Neural cell (in vitro differentiated cells): Measurements from ENCODE around the gene PSMB10. TPM values are rescaled to one million over a fixed set of nuclear protein-coding genes. Genes with fewer than 3 reads are reported as not detected.

Source experiments
- H2AFZ ChIP-seq: fragments of 200-600, 300-800 bp; sonication (generic), shearing (Covaris generic); 2 replicates; pipeline ENCODE4 v1.6.0; 2014; ENCODE audit warnings: low read depth, mild to moderate bottlenecking, antibody characterized with exemption, low read length, moderate library complexity
- H3F3A ChIP-seq: fragments of 200-600 bp; shearing (Covaris generic); 2 replicates; pipeline ENCODE4 v1.6.1; 2016; ENCODE audit warnings: mild to moderate bottlenecking, moderate library complexity, mixed read lengths, antibody characterized with exemption, low read length; ENCODE audit not compliant: insufficient read depth, poor library complexity, severe bottlenecking
- H3K27ac ChIP-seq: fragments of 200-600, 300-800 bp; sonication (generic), shearing (Covaris generic); 2 replicates; pipeline ENCODE4 v1.5.1; 2014; ENCODE audit warnings: mild to moderate bottlenecking, low read length, moderate library complexity
- H3K27me3 ChIP-seq: fragments of 300-800, 200-600 bp; sonication (generic), shearing (Covaris generic); 2 replicates; pipeline ENCODE4 v1.6.0; 2014; ENCODE audit warnings: mild to moderate bottlenecking, low read depth, low read length, moderate library complexity; ENCODE audit not compliant: insufficient read depth
- H3K36me3 ChIP-seq: fragments of 300-800, 200-600 bp; sonication (generic), shearing (Covaris generic); 2 replicates; pipeline ENCODE4 v1.5.1; 2014; ENCODE audit warnings: mild to moderate bottlenecking, antibody characterized with exemption, low read length, moderate library complexity; ENCODE audit not compliant: insufficient read depth
- H3K4me2 ChIP-seq: fragments of 300-800, 200-600 bp; sonication (generic), shearing (Covaris generic); 2 replicates; pipeline ENCODE4 v1.6.0; 2014; ENCODE audit warnings: mild to moderate bottlenecking, low read length
- H3K4me3 ChIP-seq: fragments of 300-800, 200-600 bp; sonication (generic), shearing (Covaris generic); 2 replicates; pipeline ENCODE4 v1.5.1; 2014; ENCODE audit warnings: mild to moderate bottlenecking, low read length, moderate library complexity
- H3K79me2 ChIP-seq: fragments of 200-600 bp; shearing (Covaris generic); replicated peaks from 2 replicates; pipeline ENCODE4 v1.6.0; 2014; ENCODE audit warnings: mild to moderate bottlenecking, low read length, moderate library complexity; ENCODE audit not compliant: insufficient read depth
- H3K9ac ChIP-seq: fragments of 300-800, 200-600 bp; sonication (generic), shearing (Covaris generic); 2 replicates; pipeline ENCODE4 v1.6.1; 2016; ENCODE audit warnings: mild to moderate bottlenecking, low read length, mixed read lengths
- H3K9me2 ChIP-seq: fragments of 200-600 bp; shearing (Covaris generic); 2 replicates; pipeline ENCODE4 v1.6.1; 2016; ENCODE audit warnings: mild to moderate bottlenecking, low read length, mixed read lengths; ENCODE audit not compliant: insufficient read depth
- H3K9me3 ChIP-seq: fragments of 200-600, 300-800 bp; sonication (generic), shearing (Covaris generic); 2 replicates; pipeline ENCODE4 v1.6.1; 2016; ENCODE audit warnings: mild to moderate bottlenecking, mixed run types, low read length, moderate library complexity, mixed read lengths
- H4K20me1 ChIP-seq: fragments of 200-600 bp; shearing (Covaris generic); 2 replicates; pipeline ENCODE4 v1.6.1; 2016; ENCODE audit warnings: mild to moderate bottlenecking, mixed run types; ENCODE audit not compliant: insufficient read depth
- EP300 ChIP-seq: fragments of 450-650 bp; conservative IDR thresholded peaks from 2 replicates; pipeline ENCODE4 v1.6.1; 2014; ENCODE audit warnings: antibody characterized with exemption, mild to moderate bottlenecking, moderate library complexity; ENCODE audit not compliant: poor library complexity, severe bottlenecking
- EZH2 ChIP-seq: fragments of 200-600, 300-800 bp; shearing (Covaris generic), sonication (generic); IDR thresholded peaks from 2 replicates; pipeline ENCODE4 v1.6.1; 2014; ENCODE audit warnings: antibody characterized with exemption, low read length, borderline replicate concordance, mild to moderate bottlenecking; ENCODE audit not compliant: insufficient read depth, poor library complexity, severe bottlenecking
- MXI1 ChIP-seq: fragments of 450-650 bp; conservative IDR thresholded peaks from 2 replicates; pipeline ENCODE4 v1.6.1; 2014; ENCODE audit warnings: antibody characterized with exemption, mild to moderate bottlenecking; ENCODE audit not compliant: poor library complexity, severe bottlenecking
- POLR2AphosphoS5 ChIP-seq: IDR thresholded peaks from 2 replicates; pipeline ENCODE4 v1.6.1; 2012
- RAD21 ChIP-seq: fragments of 450-650 bp; conservative IDR thresholded peaks from 2 replicates; pipeline ENCODE4 v1.6.1; 2014; ENCODE audit warnings: antibody characterized with exemption, mild to moderate bottlenecking, moderate library complexity
- SMC3 ChIP-seq: fragments of 450-650 bp; conservative IDR thresholded peaks from 2 replicates; pipeline ENCODE4 v1.6.1; 2014; ENCODE audit warnings: antibody characterized with exemption, mild to moderate bottlenecking, moderate library complexity; ENCODE audit not compliant: poor library complexity
- TAF1 ChIP-seq: IDR thresholded peaks from 2 replicates; pipeline ENCODE4 v1.6.1; 2012; ENCODE audit warnings: low read depth
- polyA plus RNA-seq: library from polyadenylated mRNA; depleted of rRNA; stranded (reverse); fragments of >200 nt; gene quantifications from 2 replicates; pipeline ENCODE4 v1.2.3, GENCODE V29; 2014
- TF ChIP-seq, protein P1 (sequence below): fragments of 450-650 bp; IDR thresholded peaks from 2 replicates; pipeline ENCODE4 v1.5.1; 2014; ENCODE audit warnings: antibody characterized with exemption, mild to moderate bottlenecking, moderate library complexity; ENCODE audit not compliant: poor library complexity, severe bottlenecking
- TF ChIP-seq, protein P2 (sequence below): IDR thresholded peaks from 2 replicates; pipeline ENCODE4 v1.6.1; 2012; ENCODE audit warnings: borderline replicate concordance

PSMB10 gene
- polyA plus RNA-seq, 1 donor from 2014 or later, result 46.4 TPM

DNA sequence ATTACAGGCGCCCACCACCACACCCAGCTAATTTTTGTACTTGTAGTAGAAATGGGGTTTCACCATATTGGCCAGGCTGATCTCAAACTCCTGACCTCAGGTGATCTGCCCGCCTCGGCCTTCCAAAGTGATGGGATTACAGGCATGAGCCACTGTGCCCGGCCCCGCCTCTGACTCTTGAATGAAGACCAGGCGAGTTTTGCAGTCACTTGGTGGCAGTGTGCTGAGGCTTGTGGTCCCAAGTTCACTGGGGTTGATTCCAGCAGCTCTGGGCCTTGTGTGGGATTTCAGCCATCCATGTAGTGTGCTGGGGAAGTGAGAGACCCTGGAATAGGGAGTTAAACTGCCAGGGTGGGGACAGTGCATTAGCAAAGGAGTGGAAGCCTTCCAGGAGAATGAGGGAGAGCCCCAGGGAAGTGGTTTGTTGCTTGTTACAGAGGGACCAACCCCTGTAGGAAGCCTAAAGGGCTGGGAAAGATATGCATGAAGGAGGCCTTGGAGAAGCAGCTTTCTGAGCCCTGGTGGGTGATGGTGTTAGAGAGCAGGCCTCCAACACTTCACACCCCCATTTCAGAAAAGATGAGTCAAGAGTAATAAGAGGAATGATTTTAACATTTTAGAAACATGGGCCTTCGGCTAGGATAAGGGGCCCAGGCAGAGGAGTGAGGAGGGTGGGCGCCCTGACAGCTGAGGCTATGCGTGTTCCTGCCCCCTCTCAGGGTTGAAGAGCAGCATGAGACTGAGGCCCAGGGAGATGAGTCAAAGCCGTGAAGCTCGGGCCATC lies 29.1 kb downstream of the PSMB10 start:
- Histone ChIP-seq H3K4me3 (no peak overlapping the region), H3K4me2 (no peak overlapping the region), H3K9me3 (no peaks in the 10 kb centered on the region), H2AFZ (no peak overlapping the region), H3K27ac (no peak overlapping the region), H3K36me3 (no peaks in the 10 kb centered on the region), H3K79me2 (no peaks in the 10 kb centered on the region), H4K20me1 (no peaks in the 10 kb centered on the region), H3F3A (no peaks in the 10 kb centered on the region), H3K9me2 (no peaks in the 10 kb centered on the region), H3K27me3 (no peaks in the 10 kb centered on the region), H3K9ac (no peak overlapping the region)
- TF ChIP-seq EZH2, result no peak
- no peak for TF ChIP-seq POLR2AphosphoS5
- no peak for TF ChIP-seq EP300
- no peak for TF ChIP-seq SMC3
- TF ChIP-seq TAF1, result no peak
- TF ChIP-seq, protein P1, sequence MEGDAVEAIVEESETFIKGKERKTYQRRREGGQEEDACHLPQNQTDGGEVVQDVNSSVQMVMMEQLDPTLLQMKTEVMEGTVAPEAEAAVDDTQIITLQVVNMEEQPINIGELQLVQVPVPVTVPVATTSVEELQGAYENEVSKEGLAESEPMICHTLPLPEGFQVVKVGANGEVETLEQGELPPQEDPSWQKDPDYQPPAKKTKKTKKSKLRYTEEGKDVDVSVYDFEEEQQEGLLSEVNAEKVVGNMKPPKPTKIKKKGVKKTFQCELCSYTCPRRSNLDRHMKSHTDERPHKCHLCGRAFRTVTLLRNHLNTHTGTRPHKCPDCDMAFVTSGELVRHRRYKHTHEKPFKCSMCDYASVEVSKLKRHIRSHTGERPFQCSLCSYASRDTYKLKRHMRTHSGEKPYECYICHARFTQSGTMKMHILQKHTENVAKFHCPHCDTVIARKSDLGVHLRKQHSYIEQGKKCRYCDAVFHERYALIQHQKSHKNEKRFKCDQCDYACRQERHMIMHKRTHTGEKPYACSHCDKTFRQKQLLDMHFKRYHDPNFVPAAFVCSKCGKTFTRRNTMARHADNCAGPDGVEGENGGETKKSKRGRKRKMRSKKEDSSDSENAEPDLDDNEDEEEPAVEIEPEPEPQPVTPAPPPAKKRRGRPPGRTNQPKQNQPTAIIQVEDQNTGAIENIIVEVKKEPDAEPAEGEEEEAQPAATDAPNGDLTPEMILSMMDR, result no peak
- no peak for TF ChIP-seq MXI1
- no peak for TF ChIP-seq RAD21
- TF ChIP-seq, protein P2, sequence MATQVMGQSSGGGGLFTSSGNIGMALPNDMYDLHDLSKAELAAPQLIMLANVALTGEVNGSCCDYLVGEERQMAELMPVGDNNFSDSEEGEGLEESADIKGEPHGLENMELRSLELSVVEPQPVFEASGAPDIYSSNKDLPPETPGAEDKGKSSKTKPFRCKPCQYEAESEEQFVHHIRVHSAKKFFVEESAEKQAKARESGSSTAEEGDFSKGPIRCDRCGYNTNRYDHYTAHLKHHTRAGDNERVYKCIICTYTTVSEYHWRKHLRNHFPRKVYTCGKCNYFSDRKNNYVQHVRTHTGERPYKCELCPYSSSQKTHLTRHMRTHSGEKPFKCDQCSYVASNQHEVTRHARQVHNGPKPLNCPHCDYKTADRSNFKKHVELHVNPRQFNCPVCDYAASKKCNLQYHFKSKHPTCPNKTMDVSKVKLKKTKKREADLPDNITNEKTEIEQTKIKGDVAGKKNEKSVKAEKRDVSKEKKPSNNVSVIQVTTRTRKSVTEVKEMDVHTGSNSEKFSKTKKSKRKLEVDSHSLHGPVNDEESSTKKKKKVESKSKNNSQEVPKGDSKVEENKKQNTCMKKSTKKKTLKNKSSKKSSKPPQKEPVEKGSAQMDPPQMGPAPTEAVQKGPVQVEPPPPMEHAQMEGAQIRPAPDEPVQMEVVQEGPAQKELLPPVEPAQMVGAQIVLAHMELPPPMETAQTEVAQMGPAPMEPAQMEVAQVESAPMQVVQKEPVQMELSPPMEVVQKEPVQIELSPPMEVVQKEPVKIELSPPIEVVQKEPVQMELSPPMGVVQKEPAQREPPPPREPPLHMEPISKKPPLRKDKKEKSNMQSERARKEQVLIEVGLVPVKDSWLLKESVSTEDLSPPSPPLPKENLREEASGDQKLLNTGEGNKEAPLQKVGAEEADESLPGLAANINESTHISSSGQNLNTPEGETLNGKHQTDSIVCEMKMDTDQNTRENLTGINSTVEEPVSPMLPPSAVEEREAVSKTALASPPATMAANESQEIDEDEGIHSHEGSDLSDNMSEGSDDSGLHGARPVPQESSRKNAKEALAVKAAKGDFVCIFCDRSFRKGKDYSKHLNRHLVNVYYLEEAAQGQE, result no peak

DNA sequence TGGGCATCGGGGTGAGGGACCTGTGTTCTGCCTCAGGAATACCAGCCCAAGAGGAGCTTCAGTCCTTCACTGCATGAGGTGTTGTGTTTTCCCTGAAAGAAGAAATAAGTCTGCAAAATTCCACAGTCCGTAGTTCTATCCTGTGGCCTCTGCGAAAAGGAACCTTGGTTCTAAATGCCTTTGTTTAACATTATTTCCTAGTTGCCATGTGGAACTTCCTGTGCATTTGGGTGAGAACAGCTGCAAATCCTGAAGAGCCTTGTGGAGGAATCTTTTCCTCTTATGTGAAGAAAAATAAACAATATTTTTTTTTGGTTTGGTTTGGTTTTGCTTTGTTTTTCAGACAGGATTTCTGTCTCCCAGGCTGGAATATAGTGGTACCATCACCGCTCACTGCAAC lies 33.8 kb downstream of the PSMB10 start:
- no peaks in the 10 kb centered on the region for H3K79me2 ChIP-seq
- no peak overlapping the region for H2AFZ ChIP-seq
- no peak overlapping the region for H3K4me3 ChIP-seq
- H3K9me2 ChIP-seq, result no peaks in the 10 kb centered on the region
- no peaks in the 10 kb centered on the region for H3K27me3 ChIP-seq
- H3K4me2 ChIP-seq, result no peak overlapping the region
- H3K9me3 ChIP-seq, result no peaks in the 10 kb centered on the region
- no peak overlapping the region for H3K27ac ChIP-seq
- H3F3A ChIP-seq, result no peaks in the 10 kb centered on the region
- no peaks in the 10 kb centered on the region for H4K20me1 ChIP-seq
- H3K9ac ChIP-seq, result no peak overlapping the region
- no peak for TF ChIP-seq TAF1
- TF ChIP-seq, protein P2, result no peak
- TF ChIP-seq POLR2AphosphoS5, result no peak
- no peak for TF ChIP-seq RAD21
- TF ChIP-seq, protein P1, result no peak
- no peak for TF ChIP-seq EZH2
- TF ChIP-seq EP300, result no peak
- no peak for TF ChIP-seq SMC3
- TF ChIP-seq MXI1, result no peak
- H3K36me3 ChIP-seq, result no peaks in the 10 kb centered on the region
